HG03064 (cell line): ENCODE measurements around the gene FEM1B.

Source experiments
- ATAC-seq: cut with Tn5 transposase; IDR thresholded peaks from one replicate; pipeline ENCODE4 v1.9.1; 2021; ENCODE audit warnings: low read depth; ENCODE audit not compliant: unreplicated experiment

The FEM1B gene

DNA sequence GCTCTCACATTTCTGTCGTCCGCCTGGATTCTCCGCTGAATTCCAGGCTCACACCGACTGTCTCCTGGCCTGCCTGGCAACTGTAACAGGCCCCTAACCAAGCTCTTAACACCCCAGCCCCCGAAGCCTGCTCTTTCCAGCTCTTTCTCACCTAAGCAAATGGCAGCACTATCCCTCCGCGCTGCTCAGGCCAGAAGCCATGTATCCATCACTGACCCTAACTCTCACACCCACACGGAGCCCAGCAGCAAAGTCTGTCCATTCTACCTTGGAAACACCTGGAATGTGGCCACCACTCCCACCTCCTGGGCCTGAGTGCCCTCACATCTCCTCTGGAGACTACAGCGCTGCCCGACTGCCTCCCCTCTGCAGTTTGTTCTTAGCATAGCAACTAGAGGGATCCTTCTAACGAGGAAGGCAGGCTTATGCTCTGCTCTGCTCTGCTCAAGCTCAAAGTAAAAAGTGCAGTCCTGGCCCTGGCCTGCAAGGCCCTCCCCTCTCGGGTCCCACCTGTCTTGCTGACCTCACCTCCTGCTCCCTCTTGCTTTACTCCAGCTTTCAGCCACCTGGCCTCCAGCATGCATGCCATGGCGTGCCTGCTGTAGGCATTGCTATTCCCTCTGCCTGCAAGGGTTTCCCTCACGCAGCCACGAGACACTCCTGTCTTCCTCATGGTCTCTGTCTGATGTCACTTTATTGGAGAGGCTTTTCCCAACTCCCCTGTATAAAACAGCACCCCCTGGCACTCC is 27.2 kb downstream of the FEM1B start:
- ATAC-seq: no peak

DNA sequence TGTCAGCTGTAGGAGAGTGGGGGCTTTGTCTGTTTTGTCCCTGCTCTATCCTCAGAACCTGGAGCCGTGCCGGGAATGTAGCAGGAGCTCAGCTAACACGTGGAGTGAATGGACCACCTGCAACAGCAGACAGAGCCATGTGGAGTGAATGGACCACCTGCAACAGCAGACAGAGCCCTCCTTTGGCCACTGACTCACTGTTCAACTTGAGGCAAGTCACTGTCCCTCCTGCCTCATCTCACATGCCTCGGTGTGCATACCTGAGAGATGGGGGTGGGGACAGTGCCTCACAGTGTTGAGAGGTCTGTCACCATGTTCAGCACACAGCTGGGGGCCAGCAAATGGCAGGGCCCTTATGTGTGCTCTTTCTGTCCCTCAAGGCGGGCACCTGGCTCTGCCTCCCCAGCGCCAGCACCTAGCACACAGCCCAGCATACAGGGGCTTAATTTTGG is 27.9 kb downstream of the FEM1B start:
- no peak for ATAC-seq

GRCh38 chr15:68307131-68307928 is 29.8 kb downstream of the FEM1B start:
- no peak for ATAC-seq

DNA sequence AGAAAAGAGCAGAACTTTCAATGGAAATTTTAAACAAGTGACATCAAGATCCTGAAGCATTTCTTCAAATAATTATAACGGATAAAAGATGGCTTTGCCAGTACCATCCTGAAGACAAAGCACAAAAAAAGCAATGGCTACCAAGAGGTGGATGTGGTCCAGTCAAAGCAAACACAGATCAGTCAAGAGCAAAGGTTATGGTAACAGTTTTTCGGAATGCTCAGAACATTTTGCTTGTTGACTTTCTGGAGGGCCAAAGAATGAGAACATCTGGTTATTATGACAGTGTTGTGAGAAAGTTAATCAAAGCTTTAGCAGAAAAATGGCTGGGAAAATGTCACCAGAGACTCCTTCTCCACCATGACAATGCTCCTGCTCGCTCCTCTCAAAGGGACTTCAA is 31.5 kb downstream of the FEM1B start:
- ATAC-seq: no peak

DNA sequence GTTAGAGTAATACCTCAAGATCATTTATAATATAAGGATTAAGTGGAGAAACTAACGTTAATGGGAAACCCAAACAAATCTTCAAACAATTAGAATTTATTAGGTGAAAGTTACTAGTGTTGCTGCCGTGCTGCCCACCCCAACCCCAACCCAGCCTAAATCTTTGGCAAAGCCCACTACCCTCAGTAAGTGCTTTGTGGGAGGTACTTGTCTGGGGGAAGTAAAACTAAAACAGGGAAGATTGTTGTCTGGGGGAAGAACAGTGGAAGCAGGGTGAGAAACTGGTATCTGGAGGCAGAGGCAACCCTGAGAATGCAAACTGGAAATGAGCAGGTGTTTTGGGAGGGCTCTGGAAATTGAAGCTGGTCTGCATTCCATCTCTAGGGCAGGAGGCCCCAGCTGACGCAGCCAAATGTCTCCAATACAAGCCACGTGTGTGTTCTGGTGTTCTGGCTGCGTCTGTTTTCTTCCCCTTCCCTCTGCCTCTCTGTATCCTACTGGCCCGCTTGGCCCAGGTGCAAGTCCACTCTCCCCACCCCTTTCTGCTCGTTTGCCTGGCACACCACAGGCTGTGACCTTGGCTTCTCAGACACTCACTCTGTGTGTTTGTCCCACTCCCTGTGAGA is 32.7 kb downstream of the FEM1B start:
- no peak for ATAC-seq

- no peak for ATAC-seq
Measured at GRCh38 chr15:68310804-68311463, 33.4 kb downstream of the FEM1B start.

DNA sequence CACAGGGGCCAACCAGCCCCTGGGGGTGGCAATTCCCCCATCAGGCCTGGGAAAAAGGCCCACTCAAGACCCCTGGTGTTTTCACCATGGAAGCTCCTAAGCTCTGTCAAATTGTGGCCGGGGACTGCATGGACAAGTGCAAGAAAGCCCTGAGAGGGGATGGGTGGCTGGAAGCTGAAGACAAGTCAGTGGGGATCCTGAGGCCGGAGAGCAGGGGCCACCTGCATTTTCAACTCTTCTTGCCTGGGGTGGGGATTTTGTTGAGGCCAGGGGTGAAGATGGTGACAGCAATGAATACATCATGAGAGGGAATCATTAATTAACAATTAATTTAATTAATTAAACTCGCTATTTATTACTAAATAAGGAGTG is 33.9 kb downstream of the FEM1B start:
- no peak for ATAC-seq

DNA sequence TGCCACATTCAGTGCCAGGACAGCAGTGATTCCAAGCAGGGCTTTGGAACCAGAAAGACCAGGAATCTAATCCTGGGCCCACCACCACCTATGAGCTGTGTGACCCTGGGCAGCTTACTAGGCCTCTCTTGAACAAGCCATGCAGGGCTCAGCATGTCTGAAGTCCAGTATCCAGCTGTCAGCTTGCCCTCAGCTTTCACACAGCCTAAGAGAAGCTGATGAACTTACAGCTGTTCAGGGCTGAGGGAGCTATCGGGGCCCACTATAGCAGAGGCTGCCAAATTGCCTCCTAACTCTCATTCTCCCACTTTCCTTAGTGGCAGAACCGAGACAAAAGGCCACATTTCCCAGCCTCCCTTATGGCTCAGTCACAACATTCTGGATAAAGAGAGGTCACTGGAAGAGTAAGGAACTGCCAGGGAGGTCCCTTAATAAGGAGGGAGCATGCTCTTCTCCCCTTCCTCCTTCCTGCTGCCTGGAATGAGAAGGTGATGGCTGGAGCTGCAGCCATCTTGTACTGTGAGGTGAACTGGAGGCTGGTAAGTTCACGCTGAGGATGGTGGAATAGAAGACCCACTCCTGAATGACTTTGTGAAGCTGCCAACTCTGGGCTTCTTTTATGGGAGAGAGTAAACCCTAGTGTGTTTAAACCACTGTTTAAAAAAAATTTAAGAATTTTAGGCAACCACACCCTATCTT is 34.5 kb downstream of the FEM1B start:
- no peak for ATAC-seq

DNA sequence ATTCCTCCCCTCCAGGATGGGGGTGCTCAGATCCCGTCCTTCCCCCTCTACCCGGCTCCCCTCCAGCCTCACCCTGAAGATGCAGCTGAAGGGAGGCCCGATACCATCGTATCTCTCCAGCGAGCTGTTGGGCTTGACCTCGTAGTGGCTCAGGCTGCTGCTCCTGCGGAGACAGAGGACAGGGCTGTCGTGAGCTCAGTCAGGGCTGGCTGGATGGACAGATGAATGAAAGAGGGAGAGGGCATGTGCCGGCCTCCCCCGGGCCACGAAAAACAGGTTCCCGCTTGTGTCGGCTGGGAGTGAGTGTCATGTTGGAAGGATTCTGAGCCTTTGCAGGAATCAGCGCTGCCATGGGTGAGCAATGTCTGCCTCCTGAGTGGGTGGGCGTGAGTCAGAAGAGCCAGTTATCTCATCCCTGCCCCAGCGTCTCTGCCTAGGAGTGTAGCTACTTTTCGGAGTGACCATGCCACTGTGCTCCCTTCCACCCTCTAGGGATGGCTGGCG is 35.2 kb downstream of the FEM1B start:
- no peak for ATAC-seq

DNA sequence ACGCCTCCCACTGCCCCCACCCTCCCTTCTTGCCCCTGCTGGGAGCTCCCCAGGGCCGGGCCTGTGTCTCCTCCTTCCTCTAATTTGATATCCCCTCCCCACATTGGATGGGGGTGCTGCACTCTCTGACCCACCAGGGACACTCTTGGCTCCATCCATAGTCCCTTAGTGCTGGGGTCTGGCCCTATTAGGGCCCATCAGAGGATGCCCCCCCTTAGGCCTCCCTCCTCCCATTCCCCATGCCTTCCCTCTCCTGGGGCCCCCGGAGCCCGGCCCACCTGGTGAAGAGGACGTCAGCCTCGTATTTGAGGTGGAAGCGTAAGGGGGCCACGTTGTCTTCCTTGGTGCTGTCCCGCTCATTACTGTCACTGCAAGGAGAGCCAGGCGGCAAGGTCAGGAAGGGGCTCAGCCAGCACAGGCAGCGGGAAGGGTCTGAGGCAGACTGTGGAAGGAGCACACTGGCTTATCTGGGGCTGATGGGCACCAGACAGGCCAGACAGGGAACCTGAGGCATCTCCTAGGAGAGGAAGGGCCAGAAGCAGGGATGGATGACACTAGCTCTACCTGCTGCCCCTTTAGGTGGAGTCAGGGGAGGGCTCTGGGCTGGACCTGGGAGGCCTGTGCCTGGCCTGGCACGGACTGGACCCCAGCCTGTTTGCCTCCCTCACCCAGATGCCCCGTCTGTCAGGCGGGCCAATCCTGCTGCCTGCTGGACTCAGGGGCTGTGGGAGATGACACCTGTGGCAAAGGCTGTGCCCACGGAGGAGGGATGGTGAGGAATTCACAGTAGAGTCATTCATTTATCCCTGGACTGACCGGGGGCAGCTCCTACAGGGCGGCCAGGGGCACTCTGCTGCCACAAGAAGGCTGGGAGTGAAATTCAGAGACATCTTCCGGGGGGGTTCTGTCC is 36.2 kb downstream of the FEM1B start:
- no peak for ATAC-seq

GRCh38 chr15:68314563-68314962 is 37.0 kb downstream of the FEM1B start:
- no peak for ATAC-seq

DNA sequence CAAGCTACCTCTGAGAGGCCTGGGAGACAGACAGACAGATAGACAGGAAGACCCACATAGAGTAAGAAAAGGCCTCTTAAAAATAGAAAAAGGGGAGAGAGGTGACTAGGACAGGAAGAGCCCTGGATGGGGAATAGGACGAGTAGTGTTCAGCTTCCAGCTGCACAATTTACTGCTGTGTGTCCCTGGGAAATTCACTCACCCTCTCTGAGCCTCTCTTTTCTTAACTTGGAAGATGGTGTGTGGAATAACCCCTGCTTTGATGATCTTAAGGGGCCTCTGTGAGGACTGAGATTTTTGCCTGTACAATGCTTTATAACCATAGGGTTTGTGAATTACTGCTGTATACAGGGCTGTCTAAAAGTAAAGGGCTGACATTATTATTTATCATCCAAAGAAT is 37.5 kb downstream of the FEM1B start:
- ATAC-seq: no peak

GRCh38 chr15:68315495-68316031 is 38.0 kb downstream of the FEM1B start:
- no peak for ATAC-seq

DNA sequence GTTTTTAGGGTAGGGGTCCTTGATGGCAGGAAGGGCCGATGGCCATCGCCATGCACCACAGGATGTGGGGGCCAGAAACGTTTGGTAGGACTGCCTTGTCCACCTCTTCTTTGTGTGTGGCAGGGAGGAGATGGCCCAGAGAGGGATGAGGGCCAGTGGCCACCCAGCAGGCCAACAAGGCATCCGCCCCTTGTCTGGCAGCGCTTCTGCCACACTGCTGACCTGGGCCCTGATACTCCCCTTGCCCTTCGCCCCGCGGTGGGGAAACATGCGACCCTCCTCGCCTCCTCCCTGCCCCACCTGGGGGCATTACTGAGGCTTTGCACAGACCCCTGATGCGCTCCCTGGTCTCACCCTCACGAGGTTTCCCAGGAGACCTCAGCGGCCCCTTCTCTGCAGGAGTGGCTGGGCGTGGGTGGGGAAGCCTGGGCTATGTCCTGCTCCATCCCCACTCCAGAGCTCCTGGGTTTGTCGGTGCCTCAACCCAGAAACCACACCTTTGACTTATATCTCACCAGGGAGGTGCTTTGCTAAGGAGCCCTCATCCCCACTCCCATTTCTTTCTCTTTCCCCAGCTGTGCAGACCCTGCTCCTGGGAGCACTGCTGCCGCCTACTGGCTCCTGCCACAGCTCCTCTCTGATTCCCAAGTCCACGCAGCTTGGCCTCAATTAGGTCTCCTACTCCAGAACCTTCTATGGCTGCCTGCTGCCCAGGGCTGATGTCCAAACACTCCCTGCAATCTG is 38.7 kb downstream of the FEM1B start:
- ATAC-seq: no peak

DNA sequence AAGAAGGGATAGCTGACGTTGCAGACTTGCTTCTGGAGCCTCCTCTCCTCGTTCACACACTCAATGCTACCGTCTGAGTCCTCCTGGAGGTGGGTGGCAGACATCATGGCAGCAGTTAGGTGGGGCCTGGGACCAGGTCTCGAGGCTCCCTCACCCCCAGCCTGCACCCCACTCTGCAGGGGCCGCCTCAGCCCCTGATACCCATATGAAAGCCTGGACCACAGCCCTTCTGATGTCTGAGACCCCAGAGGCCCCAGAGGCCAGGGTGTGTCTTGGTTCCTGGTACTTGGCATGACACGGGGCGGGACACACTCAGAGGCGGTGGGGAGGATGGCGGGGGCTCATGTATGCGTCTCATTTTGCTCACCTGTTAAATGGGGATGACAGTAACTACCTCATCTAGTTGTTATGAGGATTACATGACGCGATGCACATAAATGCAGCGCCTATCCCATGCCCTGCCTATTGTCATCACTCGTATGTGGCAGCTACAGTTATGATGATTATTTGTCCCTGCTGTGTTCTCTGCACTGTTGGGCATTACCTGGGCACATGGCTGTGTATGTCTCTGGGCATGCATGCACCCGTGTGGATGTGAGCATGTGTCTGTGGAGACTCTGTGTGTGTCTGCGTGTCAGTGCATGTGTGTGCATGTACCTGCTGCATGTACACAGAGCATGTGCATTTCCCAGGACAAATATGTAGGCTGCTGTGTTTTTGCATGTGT is 39.9 kb downstream of the FEM1B start:
- ATAC-seq: no peak

DNA sequence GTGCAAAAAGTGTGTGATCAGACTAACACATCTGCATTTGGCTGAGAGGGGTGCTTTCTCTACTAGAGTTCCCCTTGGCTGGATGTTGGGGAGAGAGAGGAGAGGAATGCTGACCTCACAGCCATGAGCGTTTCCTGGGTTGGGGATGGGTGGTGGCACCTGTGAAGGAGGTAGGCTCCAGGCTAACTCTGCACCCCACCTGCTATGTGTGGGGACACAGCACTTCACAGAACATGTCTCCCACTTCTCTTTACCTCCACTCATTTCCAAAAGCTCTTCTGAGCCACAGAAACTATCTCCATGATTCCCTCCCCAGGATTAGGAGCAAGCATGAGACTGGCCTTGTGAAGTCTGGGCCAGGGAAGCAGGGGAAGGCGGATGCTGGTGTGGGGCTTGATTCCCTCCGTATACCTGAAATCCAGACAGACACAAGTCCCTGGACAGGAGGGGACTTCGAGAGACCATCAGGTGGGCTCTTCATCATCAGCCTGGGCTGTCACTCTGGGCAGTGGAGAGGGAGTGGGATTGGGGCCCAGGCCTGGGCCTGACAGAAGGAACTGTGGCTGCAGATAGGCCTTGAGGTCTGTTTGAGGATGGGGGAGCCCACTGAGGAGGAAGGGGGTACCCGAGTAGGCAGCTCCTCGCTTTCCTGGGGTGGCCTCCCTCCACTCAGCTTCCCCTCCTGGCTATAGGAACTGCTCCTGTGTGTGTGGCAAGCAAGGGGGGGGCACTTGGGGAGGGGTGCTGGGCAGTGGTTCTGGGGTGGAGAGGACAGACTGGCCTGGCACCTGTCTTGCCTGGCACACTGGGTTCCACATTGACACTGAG is 40.7 kb downstream of the FEM1B start:
- ATAC-seq: no peak
